NCI-H187 treated with DMSO at 0.1 percent for 48 hours (cell line): Measurements from ENCODE around the gene PALM2AKAP2.

Experiments used
- DNase-seq: peaks from one replicate; lab custom pipeline; 2025; lab: John Stamatoyannopoulos, UW

Gene PALM2AKAP2

DNA sequence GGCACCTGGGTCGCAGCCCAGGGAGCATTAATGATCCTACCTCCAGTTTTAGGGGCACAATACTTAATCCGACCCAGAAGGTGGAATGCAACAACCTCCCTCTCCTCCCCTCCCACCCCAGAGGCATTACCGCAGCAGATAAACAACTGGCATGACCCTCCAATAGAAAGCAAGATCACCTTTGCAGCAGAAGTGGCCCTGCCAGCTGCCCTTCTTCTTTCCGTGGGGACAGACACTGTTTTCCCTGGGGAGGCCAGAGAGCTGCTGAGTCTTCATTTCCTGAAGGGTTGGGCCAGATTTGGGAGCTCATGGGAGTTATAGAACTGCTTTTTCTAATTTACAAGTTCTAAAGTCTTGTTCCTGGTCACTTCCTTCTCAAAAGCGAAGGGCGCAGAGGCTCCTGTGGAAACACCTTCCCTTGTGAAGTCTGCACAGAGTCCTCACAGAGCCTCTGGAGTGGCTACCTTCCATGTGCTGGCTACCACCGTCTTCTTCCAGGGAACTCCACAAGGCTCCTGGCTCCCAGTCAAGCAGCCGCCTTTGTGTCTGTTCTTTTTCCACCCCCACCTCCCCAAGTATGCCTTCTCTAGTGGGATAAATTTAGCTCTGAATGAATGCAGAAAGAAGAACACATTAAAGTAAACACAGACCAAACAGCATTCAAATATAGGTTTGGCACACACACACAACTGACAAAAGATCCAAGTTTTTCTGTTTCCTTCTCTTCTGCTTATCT, 8.0 kb upstream of the PALM2AKAP2 start:
- DNase-seq = no peak

DNA sequence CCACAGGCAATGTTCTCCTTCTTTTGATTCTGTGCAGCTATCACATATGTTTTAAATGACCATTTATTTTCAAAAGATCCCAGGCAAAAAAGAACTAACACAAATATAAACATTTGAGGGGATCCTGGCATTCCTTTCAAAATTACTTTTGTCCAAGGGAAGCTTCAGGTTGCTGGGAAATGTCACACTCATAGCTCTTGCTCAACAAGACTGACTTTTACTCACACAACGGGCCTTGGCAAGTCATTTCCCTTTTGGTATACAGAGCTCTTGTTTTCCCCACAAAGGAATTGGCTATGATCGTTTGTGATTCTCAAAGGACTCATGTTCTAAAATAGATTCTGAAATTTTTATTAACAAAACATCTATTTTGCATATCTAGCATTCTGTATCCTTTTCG, 4.5 kb upstream of the PALM2AKAP2 start:
- DNase-seq = no peak

- DNase-seq = no peak
Measured at GRCh38 chr9:109776391-109776790, 3.6 kb upstream of the PALM2AKAP2 start.

- DNase-seq = no peak
Measured at GRCh38 chr9:109780453-109781033, 545 bp downstream of the PALM2AKAP2 start.

GRCh38 chr9:109781086-109781485, 1.1 kb downstream of the PALM2AKAP2 start:
- DNase-seq = no peak

- DNase-seq = no peak
Measured at GRCh38 chr9:109781541-109782197, 1.7 kb downstream of the PALM2AKAP2 start.

- no peak for DNase-seq
Measured at GRCh38 chr9:109787735-109788134, 7.7 kb downstream of the PALM2AKAP2 start.

- DNase-seq = no peak
Measured at GRCh38 chr9:109789556-109789955, 9.6 kb downstream of the PALM2AKAP2 start.

GRCh38 chr9:109789971-109790370, 10.0 kb downstream of the PALM2AKAP2 start:
- DNase-seq = no peak

GRCh38 chr9:109791003-109791677, 11.1 kb downstream of the PALM2AKAP2 start:
- DNase-seq = no peak

GRCh38 chr9:109791747-109792146, 11.7 kb downstream of the PALM2AKAP2 start:
- no peak for DNase-seq

- no peak for DNase-seq
Measured at GRCh38 chr9:109792951-109793546, 13.1 kb downstream of the PALM2AKAP2 start.

DNA sequence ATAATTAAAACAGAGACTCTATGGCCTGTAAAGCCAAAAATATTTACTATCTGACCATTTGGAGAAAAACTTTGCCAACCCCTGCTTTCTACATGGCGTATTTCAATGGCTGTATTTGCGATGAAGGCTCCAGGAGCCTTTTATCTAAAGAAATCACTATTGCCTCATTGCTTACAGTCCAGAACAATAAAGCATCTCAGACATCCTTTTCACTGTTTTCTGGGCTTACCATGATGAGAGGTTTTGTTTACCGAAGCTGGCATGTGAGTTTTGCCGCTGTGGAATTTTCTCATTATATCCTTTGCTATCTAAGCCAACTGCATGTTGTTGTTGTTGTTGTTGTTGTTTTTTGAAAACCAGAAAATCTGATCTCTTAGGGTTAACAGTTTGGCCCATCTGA, 13.9 kb downstream of the PALM2AKAP2 start:
- DNase-seq = no peak

DNA sequence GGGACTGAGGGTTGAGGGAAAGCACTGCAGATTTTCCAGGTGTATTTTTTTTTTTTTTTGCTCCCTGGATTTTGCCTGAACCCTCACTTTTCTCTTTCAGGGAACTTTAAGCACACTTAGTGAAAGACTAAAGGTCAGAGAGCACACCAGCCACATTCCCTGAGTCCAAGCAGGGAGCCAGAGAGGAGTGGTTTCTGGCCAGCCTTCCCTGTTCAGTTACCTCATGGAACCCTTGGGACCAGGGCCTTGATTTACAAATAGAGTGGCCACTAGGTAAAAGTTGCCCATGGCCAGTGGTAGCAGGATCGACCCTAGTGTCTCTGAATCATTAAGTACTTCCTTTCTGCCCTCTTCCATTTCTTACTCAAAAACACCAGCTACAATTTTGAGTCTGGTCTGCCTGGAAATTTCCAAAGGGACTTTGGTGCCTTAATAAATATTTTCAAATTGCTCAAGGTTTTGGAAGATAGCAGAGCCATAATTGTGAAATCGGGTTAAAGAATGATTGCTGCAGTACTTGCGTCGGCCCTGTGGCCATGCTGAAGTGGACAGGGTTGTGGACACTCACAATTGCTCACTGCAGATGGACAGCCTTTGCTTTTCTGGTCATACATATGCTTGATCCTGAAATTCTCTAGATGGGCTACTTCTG, 14.5 kb downstream of the PALM2AKAP2 start:
- no peak for DNase-seq

GRCh38 chr9:109795613-109796012, 15.6 kb downstream of the PALM2AKAP2 start:
- no peak for DNase-seq

DNA sequence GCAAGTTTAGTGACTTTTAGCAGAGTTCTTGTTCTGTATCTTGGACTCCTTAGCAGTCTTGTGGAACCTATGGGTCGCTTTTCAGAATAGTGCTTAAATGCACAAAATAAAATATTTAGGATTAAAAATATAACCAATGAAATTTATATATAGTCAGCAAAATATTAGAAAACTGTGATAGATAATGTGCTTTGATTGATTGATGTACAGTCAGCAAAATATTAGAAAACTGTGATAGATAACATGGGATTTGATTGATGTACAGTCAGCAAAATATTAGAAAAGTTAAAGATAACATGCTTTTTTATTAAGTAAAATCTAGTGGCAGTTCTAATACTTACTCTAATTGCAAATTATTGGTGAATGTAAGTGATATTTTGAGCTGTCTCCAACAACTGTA, 16.1 kb downstream of the PALM2AKAP2 start:
- DNase-seq = no peak

DNA sequence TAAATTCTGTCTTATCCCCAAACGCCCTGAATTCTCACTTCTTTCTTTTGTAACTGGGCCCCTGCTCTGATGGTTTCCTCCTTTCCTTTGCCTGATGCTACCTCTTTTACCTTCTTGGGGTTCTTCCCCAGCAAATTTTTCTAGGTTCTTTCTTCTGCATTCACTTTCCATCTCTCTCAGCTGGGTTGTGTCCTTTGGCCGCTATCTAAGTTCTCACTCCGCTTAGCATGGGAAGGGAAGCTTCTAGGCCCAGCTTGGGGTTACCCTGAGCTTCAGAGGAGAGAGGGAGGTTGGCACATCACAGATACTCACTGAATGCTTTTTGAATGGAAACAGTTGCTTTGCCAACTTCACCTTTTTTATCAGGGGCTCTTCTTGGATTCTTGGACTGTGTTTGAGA, 17.0 kb downstream of the PALM2AKAP2 start:
- no peak for DNase-seq

GRCh38 chr9:109797509-109797908, 17.5 kb downstream of the PALM2AKAP2 start:
- no peak for DNase-seq

- no peak for DNase-seq
Measured at GRCh38 chr9:109799141-109799540, 19.1 kb downstream of the PALM2AKAP2 start.

DNA sequence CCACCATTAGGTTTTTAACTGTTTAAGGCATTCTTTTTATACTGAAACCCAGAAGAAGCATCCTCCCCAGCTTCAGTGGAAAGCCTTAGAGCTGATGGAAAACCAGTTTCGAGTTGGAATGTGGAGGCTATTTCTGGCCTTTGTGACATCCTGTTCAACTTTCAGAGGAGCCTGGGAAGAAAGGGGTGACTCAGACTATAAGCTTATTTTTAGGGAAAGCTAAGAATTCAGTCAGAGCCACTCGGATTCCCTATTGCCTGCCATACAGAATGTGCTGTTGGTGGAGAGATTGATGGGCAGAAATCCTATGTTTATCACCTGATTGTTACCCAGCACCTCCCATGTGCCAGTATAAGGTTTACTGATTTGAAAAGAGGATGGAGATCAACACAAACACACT, 19.8 kb downstream of the PALM2AKAP2 start:
- no peak for DNase-seq

GRCh38 chr9:109801484-109801883, 21.5 kb downstream of the PALM2AKAP2 start:
- DNase-seq = no peak

DNA sequence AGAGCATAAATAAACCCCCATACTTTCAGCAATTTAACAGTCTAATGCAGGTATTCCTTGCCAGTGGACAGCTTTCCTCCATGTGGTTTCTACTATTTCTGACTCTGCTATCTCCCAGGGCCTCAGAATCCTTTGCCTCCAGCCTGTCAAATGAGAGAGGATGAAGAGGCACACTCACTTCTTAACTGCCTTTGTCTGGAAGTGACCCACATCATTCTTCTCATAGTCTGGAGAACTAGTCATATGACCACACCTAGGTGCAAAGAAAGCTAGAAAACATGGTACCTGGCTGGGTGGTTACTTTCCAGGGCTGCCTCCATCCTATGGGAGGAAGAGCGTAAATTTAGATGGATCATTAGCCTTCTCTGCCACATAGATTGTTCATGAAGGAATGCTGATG, 22.5 kb downstream of the PALM2AKAP2 start:
- no peak for DNase-seq
